Measurements from ENCODE around the gene EDEM1.

- TF ChIP-seq CTCF (conservative IDR thresholded peaks at IDR 0.05 in 1 of 2, IDR thresholded peaks at IDR 0.05 in 1 of 2; ENCODE audit: extremely low read depth in 1 of 2, insufficient read depth in 1 of 2, low read depth in 1 of 2, low read length in 2 of 2) (no peak), EZH2 (IDR thresholded peaks at IDR 0.05; ENCODE audit: borderline replicate concordance, low read length) (no peak)
Observed at GRCh38 chr3:5239602-5240001, 52.1 kb downstream of the EDEM1 start.

Data from mammary epithelial cell (primary cell).